ENCODE results near the gene KRTCAP2.
A peak's percentile ranks its signal among the peaks of the same experiment; 100 is the strongest.
"Not testable (repeated sequence)": the region's sequence is repeated elsewhere in the genome, so short reads cannot be mapped to it uniquely, and the experiment has no call there.

KRTCAP2 gene

GRCh38 chr1:155200920-155201319 is 27.8 kb upstream of the KRTCAP2 start:
- DNase-seq (ENCODE audit: insufficient read length, low spot score) (no peak), FAIRE-seq (no peak)

DNA sequence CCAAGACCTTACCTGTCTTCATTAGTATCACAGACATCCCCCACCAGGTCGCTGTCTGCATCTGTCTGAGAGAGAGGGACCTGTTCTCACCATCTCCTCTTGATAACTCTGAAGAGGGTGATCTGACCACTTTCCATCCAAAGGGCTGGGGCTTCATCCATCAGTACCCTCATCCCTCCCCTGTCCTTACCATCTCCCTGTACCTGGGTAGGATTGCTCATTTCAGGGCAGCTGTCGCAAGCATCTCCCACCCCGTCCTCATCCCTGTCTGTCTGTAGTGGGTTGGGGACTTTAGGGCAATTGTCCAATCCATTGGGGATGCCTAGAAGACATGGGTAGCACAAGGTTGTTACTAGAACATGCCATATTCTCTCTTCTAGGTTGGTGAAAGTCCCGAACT is 26.7 kb upstream of the KRTCAP2 start:
- DNase-seq (ENCODE audit: insufficient read length, low spot score) (no peak), FAIRE-seq (no peak)

DNA sequence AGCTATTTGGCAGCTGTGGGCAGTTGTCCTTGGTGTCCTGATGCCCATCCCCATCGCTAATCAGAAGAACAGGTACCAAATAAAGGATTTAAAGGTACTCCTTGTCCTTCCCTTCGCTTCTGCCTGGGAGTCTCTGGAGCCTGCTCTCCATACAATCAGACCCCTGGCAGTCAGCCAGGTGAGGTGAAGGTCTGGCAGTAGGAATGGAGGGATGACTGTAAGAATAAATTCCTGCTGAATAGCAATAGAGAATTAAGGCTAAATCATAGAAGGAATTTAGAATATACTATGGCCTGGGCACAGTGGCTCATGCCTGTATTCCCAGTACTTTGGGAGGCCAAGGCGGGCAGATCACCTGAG is 25.4 kb upstream of the KRTCAP2 start:
- FAIRE-seq (no peak), DNase-seq (ENCODE audit: insufficient read length, low spot score) (no peak)

DNA sequence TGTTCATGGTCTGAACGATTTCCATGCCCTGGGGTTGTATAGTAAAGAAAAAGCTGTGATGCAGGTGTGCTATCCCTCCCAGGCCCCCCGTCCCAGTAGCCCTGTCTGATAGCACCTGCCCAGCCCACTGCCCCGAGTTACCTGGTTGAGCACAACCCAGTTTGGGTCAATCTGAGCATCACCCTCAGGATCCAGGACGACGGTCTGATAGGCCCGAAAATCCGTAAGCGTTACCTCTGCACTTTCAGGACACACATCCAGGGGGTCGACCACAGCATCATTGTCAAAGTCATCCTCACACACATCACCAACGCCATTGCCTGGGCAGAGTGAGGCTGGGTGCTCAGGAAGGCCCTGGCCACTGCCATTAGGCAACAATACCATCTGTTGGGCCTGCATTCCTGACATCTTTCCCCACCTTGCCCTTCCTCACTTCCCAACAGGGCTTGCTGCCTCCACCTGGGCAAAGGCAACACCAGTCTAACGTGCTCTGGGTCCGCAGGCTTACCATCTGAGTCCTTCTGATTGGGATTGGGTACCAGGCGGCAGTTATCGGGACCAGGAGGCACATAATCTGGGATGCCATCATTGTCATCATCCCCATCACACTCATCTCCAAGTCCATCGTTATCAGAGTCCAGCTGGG is 24.9 kb upstream of the KRTCAP2 start:
- no peak for FAIRE-seq
- no peak for DNase-seq (ENCODE audit: insufficient read length, low spot score)

GRCh38 chr1:155196893-155197638 is 24.0 kb upstream of the KRTCAP2 start:
- no peak for FAIRE-seq
- DNase-seq (ENCODE audit: insufficient read length, low spot score) = no peak

DNA sequence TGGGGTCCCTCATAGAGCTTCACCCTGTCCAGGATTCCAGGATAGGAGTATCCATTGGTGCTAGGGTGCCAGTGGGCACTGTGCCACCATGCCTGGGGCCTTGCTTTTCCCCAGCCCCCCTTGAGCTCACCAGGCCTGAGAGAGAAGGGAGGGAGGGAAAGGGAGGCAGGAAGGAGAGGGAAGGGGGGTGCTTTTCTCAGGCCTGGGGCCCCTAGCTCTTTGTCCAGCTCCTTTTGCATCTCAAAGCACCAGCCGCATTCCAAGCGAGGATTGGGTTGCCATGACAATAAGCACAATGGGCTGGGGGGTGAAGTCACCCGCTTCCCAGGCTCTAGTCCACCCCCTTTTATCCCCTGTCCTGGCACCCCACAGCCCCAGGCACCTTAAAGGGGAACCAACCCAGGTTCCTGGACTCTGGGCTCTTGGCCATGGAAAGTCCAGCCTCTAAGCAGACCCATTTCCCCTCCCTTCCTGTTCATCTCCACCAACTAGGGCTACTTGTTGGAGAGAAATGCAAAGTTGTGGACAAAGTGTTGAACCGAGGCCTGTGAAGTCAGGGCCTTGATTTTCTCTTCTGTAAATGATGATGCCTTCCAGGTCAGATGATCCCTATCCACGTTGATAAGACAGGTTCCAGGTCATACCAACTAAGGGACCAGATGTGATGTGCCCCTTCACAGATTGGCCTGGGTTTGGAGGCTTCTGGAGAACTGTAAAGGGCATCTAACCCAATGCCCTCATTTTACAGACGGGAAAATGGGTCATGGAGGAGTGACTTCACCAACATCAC is 23.2 kb upstream of the KRTCAP2 start:
- no peak for FAIRE-seq
- no peak for DNase-seq (ENCODE audit: insufficient read length, low spot score)

DNA sequence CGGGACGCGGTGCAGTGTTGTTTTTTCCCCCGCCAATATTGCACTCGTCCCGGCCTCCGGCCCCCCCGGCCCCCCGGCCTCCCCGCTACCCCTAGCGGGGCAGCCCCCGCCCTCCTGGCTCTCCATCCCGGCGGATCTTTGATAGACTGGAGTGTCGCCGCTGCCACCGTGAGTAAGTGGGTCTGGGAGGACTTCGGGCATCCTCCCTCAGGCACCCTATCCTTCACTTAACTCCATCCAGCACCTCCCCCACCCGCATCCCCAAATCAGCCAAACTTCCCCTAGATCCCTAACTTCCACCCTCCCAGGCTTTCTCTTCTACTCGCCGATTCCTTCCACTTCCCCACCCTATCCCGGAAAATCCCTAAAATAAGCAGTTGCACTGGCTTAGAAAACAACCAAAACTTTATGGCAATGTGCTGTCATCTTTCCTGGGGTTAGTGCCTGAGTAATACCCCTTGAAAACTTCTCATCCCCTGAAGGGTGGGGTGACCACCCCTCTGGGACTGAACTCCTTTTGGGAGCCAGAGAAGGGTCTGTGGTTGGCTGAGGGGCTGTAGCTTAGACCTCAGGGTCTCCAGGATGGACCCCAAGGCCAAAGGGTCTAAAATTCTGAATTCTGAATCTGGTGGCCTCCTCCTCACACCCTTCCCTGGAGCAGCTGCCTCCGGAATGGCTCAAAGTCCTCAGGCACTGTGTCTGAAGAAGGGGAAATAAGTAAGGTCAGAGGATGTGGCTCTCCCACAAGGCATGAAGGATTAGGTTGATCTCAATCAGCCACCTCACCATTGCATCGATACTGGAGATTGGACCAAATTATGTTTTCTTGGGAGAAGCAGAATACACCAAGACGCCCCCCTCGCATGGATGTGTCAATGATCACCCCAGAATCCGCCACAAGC is 22.3 kb upstream of the KRTCAP2 start:
- FAIRE-seq = no peak

GRCh38 chr1:155193991-155194240 is 20.8 kb upstream of the KRTCAP2 start:
- not testable (repeated sequence) for DNase-seq (ENCODE audit: insufficient read length, low spot score); FAIRE-seq

More for the DNA sequence above, 22.3 kb upstream of the KRTCAP2 start:
- no peak for DNase-seq (ENCODE audit: insufficient read length, low spot score)

GRCh38 chr1:155193275-155193990 is 20.3 kb upstream of the KRTCAP2 start:
- peak; percentile 83 for DNase-seq (ENCODE audit: insufficient read length, low spot score)
- peak; percentile 16 for FAIRE-seq

GRCh38 chr1:155192346-155193274 is 19.5 kb upstream of the KRTCAP2 start:
- no peak for FAIRE-seq
- no peak for DNase-seq (ENCODE audit: insufficient read length, low spot score)

GRCh38 chr1:155191904-155192303 is 18.8 kb upstream of the KRTCAP2 start:
- no peak for DNase-seq (ENCODE audit: insufficient read length, low spot score)
- FAIRE-seq = no peak

- FAIRE-seq; DNase-seq (ENCODE audit: insufficient read length, low spot score): not testable (repeated sequence)
These were observed 16.8 kb upstream of the KRTCAP2 start for GRCh38 chr1:155189926-155190325.

- no peak for FAIRE-seq
- no peak for DNase-seq (ENCODE audit: insufficient read length, low spot score)
These were observed 15.2 kb upstream of the KRTCAP2 start for GRCh38 chr1:155188268-155188667.

DNA sequence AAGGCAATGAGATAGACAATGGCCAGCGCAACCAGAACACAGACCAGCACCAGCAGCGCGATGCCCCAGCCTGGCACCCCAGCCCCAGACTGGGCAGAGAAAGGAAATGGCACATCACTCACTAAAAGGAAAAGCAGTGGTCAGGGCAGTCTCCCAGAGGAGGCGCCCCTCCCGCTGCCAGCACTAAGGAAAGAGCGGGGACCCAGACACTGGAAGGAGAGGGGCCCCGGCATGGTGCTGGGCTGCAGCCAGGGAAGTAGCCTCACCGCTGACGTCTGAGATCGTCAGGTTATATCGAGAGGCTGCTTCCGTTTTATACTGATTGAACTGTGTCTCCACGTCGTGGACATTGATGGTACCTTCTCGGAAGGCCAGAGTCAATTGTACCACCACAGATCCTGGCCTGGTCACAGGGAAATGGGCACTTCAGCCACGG is 14.4 kb upstream of the KRTCAP2 start:
- DNase-seq (ENCODE audit: insufficient read length, low spot score) (no peak), FAIRE-seq (no peak)

GRCh38 chr1:155186794-155187455 is 13.8 kb upstream of the KRTCAP2 start:
- FAIRE-seq (no peak), DNase-seq (ENCODE audit: insufficient read length, low spot score) (no peak)

DNA sequence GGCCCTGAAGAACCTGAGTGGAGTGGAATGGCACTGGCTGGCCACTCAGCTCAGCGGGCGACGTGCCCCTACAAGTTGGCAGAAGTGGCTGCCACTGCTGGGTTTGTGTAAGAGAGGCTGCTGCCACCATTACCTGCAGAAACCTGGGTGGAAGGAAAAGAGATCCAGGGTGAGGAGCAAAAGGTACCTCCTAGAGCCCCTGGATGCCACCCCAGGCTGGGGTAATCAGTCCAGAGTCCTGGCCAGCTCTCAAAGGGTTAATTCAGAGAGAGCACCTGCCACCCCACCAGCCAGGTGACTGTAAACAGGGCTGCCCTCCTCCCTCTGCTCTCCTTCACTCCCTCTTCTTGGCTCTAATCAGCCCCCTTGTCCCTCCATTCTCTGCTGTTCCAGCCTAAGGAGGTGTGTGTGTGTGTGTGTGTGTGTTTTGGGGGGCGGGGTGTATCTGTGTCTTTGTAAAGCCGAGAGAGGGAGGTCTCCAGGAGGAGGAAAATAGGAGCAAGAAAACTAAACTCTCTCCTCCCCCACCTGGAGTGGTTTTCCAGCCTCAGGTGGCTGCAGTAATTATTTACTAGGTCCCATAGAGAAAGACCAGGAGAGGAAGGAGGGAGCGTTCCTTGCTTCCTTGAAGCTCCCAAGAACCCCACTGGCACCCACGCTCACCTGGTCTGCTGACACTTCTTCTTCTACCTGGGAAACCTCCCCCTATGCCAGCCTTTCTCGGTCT is 13.1 kb upstream of the KRTCAP2 start:
- no peak for FAIRE-seq
- DNase-seq (ENCODE audit: insufficient read length, low spot score) = no peak

- no peak for FAIRE-seq
These were observed 12.6 kb upstream of the KRTCAP2 start for GRCh38 chr1:155185783-155186066.

More at GRCh38 chr1:155185783-155186066, 12.6 kb upstream of the KRTCAP2 start:
- DNase-seq (ENCODE audit: insufficient read length, low spot score) = no peak

All from HTR-8/SVneo (cell line).